HepG2 (cell line): ENCODE results near the gene CORO1C.

ENCODE experiments used
- CEBPB ChIP-seq: IDR thresholded peaks from 2 replicates; pipeline ENCODE4 v1.6.1; 2011; ENCODE audit warnings: low read depth, low read length, improper control_type of control experiment, borderline replicate concordance
- ESRRA ChIP-seq: sonication (generic); formaldehyde crosslinking; IDR thresholded peaks from 2 replicates; pipeline ENCODE4 v1.5.1; 2020; ENCODE audit warnings: mild to moderate bottlenecking, low read depth, missing genetic modification reagents
- HMG20A ChIP-seq: IDR thresholded peaks from 2 replicates; pipeline ENCODE4 v1.6.1; 2016; ENCODE audit warnings: borderline replicate concordance
- ZMYM3 ChIP-seq: sonication (generic); formaldehyde crosslinking; IDR thresholded peaks from 2 replicates; pipeline ENCODE4 v1.5.1; 2020; ENCODE audit warnings: mild to moderate bottlenecking, missing genetic modification reagents
- TF ChIP-seq, protein P1 (sequence below): sonication (generic); formaldehyde crosslinking; IDR thresholded peaks from 2 replicates; pipeline ENCODE4 v1.9.0; 2021; ENCODE audit warnings: missing genetic modification reagents, borderline replicate concordance
- TF ChIP-seq, protein P2 (sequence below), 2 experiments: IDR thresholded peaks; 2 replicates each; pipeline ENCODE4 v1.6.1; 2011 to 2012; ENCODE audit warnings: low read length in 2 of 2, borderline replicate concordance in 1 of 2, low read depth in 1 of 2, mild to moderate bottlenecking in 1 of 2, moderate library complexity in 1 of 2
- TF ChIP-seq, protein P3 (sequence below): sonication (generic); formaldehyde crosslinking; IDR thresholded peaks from 2 replicates; pipeline ENCODE4 v1.5.1; 2020; ENCODE audit warnings: missing genetic modification reagents, mild to moderate bottlenecking, borderline replicate concordance

DNA sequence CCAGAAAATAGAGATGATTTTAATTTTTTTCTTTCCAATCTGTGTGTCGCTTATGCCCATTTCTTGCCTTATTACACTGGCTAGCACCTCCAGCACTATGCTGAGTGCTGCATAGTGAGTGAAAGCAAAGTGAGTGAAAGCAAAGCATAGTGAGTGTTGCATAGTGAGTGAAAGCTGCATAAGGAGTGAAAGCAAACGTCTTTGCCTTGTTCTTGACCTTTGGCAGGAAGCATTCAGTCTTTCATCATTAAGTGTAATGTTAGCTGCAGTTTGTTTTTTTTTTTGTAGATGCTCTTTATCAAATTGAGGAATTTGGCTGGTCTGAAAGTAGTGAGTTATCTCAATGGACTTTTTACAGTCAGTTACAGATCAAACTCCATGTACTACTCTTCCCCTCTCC lies 6.9 kb upstream of the CORO1C start:
- TF ChIP-seq, protein P1, sequence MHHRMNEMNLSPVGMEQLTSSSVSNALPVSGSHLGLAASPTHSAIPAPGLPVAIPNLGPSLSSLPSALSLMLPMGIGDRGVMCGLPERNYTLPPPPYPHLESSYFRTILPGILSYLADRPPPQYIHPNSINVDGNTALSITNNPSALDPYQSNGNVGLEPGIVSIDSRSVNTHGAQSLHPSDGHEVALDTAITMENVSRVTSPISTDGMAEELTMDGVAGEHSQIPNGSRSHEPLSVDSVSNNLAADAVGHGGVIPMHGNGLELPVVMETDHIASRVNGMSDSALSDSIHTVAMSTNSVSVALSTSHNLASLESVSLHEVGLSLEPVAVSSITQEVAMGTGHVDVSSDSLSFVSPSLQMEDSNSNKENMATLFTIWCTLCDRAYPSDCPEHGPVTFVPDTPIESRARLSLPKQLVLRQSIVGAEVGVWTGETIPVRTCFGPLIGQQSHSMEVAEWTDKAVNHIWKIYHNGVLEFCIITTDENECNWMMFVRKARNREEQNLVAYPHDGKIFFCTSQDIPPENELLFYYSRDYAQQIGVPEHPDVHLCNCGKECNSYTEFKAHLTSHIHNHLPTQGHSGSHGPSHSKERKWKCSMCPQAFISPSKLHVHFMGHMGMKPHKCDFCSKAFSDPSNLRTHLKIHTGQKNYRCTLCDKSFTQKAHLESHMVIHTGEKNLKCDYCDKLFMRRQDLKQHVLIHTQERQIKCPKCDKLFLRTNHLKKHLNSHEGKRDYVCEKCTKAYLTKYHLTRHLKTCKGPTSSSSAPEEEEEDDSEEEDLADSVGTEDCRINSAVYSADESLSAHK (CRISPR knock-in tag), result no peak
- TF ChIP-seq CEBPB (no peak), HMG20A (CRISPR knock-in tag) (no peak), ZMYM3 (CRISPR knock-in tag) (no peak), ESRRA (CRISPR knock-in tag) (no peak)
- TF ChIP-seq, protein P2, sequence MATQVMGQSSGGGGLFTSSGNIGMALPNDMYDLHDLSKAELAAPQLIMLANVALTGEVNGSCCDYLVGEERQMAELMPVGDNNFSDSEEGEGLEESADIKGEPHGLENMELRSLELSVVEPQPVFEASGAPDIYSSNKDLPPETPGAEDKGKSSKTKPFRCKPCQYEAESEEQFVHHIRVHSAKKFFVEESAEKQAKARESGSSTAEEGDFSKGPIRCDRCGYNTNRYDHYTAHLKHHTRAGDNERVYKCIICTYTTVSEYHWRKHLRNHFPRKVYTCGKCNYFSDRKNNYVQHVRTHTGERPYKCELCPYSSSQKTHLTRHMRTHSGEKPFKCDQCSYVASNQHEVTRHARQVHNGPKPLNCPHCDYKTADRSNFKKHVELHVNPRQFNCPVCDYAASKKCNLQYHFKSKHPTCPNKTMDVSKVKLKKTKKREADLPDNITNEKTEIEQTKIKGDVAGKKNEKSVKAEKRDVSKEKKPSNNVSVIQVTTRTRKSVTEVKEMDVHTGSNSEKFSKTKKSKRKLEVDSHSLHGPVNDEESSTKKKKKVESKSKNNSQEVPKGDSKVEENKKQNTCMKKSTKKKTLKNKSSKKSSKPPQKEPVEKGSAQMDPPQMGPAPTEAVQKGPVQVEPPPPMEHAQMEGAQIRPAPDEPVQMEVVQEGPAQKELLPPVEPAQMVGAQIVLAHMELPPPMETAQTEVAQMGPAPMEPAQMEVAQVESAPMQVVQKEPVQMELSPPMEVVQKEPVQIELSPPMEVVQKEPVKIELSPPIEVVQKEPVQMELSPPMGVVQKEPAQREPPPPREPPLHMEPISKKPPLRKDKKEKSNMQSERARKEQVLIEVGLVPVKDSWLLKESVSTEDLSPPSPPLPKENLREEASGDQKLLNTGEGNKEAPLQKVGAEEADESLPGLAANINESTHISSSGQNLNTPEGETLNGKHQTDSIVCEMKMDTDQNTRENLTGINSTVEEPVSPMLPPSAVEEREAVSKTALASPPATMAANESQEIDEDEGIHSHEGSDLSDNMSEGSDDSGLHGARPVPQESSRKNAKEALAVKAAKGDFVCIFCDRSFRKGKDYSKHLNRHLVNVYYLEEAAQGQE (IDR thresholded peaks at IDR 0.05; ENCODE audit: borderline replicate concordance in 1 of 2, low read depth in 1 of 2, low read length in 2 of 2), result no peak
- TF ChIP-seq, protein P3, sequence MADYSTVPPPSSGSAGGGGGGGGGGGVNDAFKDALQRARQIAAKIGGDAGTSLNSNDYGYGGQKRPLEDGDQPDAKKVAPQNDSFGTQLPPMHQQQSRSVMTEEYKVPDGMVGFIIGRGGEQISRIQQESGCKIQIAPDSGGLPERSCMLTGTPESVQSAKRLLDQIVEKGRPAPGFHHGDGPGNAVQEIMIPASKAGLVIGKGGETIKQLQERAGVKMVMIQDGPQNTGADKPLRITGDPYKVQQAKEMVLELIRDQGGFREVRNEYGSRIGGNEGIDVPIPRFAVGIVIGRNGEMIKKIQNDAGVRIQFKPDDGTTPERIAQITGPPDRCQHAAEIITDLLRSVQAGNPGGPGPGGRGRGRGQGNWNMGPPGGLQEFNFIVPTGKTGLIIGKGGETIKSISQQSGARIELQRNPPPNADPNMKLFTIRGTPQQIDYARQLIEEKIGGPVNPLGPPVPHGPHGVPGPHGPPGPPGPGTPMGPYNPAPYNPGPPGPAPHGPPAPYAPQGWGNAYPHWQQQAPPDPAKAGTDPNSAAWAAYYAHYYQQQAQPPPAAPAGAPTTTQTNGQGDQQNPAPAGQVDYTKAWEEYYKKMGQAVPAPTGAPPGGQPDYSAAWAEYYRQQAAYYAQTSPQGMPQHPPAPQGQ (CRISPR knock-in tag), result no peak
